GM12878 (cell line): ENCODE results near the gene PAIP2. TPM values are rescaled to one million over a fixed set of nuclear protein-coding genes. Genes with fewer than 3 reads are reported as not detected.

Source experiments
- ATAC-seq: fragments of 200-7000 bp; cut with Tn5 transposase; 3 replicates; pipeline ENCODE4 v1.9.1; 2020; ENCODE audit warnings: mild to moderate bottlenecking, moderate library complexity
- BruUV-seq: library from RNA; stranded (reverse); fragments of 400-500 nt; replicated peaks from 2 replicates; lab custom pipeline; 2021; lab: Mats Ljungman, UMichigan
- CTCF ChIA-PET: fragments of 300-600 bp; sonication (Branson Sonifier 250); formaldehyde crosslinking; extraction: SDS; loops from one replicate; lab custom pipeline; 2021; ENCODE audit warnings: inconsistent platforms; lab: Yijun Ruan, JAX
- POLR2A ChIA-PET: fragments of 350-600 bp; formaldehyde crosslinking; extraction: SDS; loops from one replicate; lab custom pipeline; 2021; ENCODE audit warnings: inconsistent platforms; lab: Charles Lee
- RAD21 ChIA-PET: fragments of 300-600 bp; sonication (Branson Sonifier 250); formaldehyde crosslinking; loops from one replicate; lab custom pipeline; 2023; ENCODE audit warnings: antibody characterized with exemption; ENCODE audit not compliant: unreplicated experiment; lab: Charles Lee
- SMC1A ChIA-PET: fragments of 300-600 bp; sonication (Branson Sonifier 250); formaldehyde crosslinking; loops from one replicate; lab custom pipeline; 2023; ENCODE audit not compliant: unreplicated experiment, uncharacterized antibody; lab: Charles Lee
- DNase-seq: peaks from one replicate; pipeline ENCODE4 v3.0.0-alpha.2; 2011; ENCODE audit warnings: low read depth, low spot score
- FAIRE-seq: peaks from 3 replicates; lab custom pipeline; 2011; peaks lifted over from hg19 to GRCh38; lab: Jason Lieb, UNC
- H2AFZ ChIP-seq: 2 replicates; pipeline ENCODE4 v1.6.0; 2011; ENCODE audit warnings: low read depth, low read length, control low read depth; ENCODE audit not compliant: control insufficient read depth
- H3K27ac ChIP-seq: 2 replicates; pipeline ENCODE4 v1.5.1; 2011; ENCODE audit warnings: control low read depth; ENCODE audit not compliant: control insufficient read depth, insufficient read depth
- H3K27me3 ChIP-seq, 2 experiments: replicated peaks in 1 of 2; 2 replicates each; pipeline versions ENCODE4 v1.6.0 to v1.6.1; 2011; ENCODE audit warnings: low read length in 1 of 2; ENCODE audit not compliant: control insufficient read depth in 2 of 2, insufficient read depth in 2 of 2
- H3K36me3 ChIP-seq, 2 experiments: 2 replicates each; pipeline ENCODE4 v1.5.1; 2011; ENCODE audit warnings: low read length in 1 of 2; ENCODE audit not compliant: control insufficient read depth in 2 of 2, insufficient read depth in 2 of 2
- H3K4me1 ChIP-seq: 2 replicates; pipeline ENCODE4 v1.6.1; 2011; ENCODE audit warnings: mild to moderate bottlenecking, low read length, moderate library complexity, mixed read lengths; ENCODE audit not compliant: control insufficient read depth, insufficient read depth
- H3K4me2 ChIP-seq: 2 replicates; pipeline ENCODE4 v1.6.0; 2011; ENCODE audit warnings: control low read depth; ENCODE audit not compliant: control insufficient read depth, insufficient read depth
- H3K4me3 ChIP-seq: fragments of 200-600 bp; sonication (generic); 2 replicates; pipeline ENCODE4 v1.5.1; 2016
- H3K79me2 ChIP-seq: 2 replicates; pipeline ENCODE4 v1.6.0; 2011; ENCODE audit warnings: low read length; ENCODE audit not compliant: control insufficient read depth, insufficient read depth
- H3K9ac ChIP-seq: 2 replicates; pipeline ENCODE4 v1.8.0; 2011; ENCODE audit warnings: low read length, control low read depth, mixed read lengths; ENCODE audit not compliant: control insufficient read depth, insufficient read depth
- H3K9me3 ChIP-seq: replicated peaks from 3 replicates; pipeline ENCODE4 v1.5.1; 2011; ENCODE audit warnings: mild to moderate bottlenecking, low read length; ENCODE audit not compliant: control insufficient read depth, insufficient read depth
- H4K20me1 ChIP-seq: 2 replicates; pipeline ENCODE4 v1.6.0; 2011; ENCODE audit not compliant: control insufficient read depth, insufficient read depth
- CHD2 ChIP-seq: IDR thresholded peaks from 2 replicates; pipeline ENCODE4 v1.6.1; 2011; ENCODE audit warnings: low read depth, low read length, improper control_type of control experiment, borderline replicate concordance
- EP300 ChIP-seq, 2 experiments: fragments of 150-350 bp in 1 of 2; IDR thresholded peaks; 2 replicates each; pipeline ENCODE4 v1.6.1; 2011 to 2012; ENCODE audit warnings: low read depth in 2 of 2, low read length in 2 of 2, borderline replicate concordance in 1 of 2, improper control_type of control experiment in 1 of 2, inconsistent platforms in 1 of 2; ENCODE audit not compliant: control insufficient read depth in 1 of 2
- MLLT1 ChIP-seq: fragments of 450-650 bp; IDR thresholded peaks from 2 replicates; pipeline ENCODE4 v1.6.1; 2016; ENCODE audit warnings: mild to moderate bottlenecking
- RB1 ChIP-seq: fragments of 450-650 bp; formaldehyde crosslinking; IDR thresholded peaks from 2 replicates; pipeline ENCODE4 v1.6.1; 2017; ENCODE audit warnings: mild to moderate bottlenecking, borderline replicate concordance
- RFX5 ChIP-seq: IDR thresholded peaks from 2 replicates; pipeline ENCODE4 v1.6.1; 2011; ENCODE audit warnings: low read depth, low read length, improper control_type of control experiment
- RUNX3 ChIP-seq: IDR thresholded peaks from 2 replicates; pipeline ENCODE4 v1.6.1; 2012; ENCODE audit warnings: low read length, inconsistent platforms
- USF1 ChIP-seq: IDR thresholded peaks from 2 replicates; pipeline ENCODE4 v1.6.1; 2011; ENCODE audit warnings: borderline replicate concordance, low read depth, mild to moderate bottlenecking, moderate library complexity, mixed read lengths, low read length; ENCODE audit not compliant: insufficient read depth; ENCODE audit errors: extremely low read length
- WGBS: methylation state at CpG from one replicate; pipeline ENCODE4 v1.1.6; 2016; ENCODE audit warnings: low lambda C conversion rate; ENCODE audit not compliant: insufficient replicate concordance, insufficient coverage; ENCODE audit errors: missing lambda C conversion rate; 5-methylcytosine and 5-hydroxymethylcytosine counted together
- in situ Hi-C: fragments of 300-500 bp; cut with MboI; formaldehyde crosslinking; loops from 9 replicates; pipeline ENCODE4 v1.14.3; 2018; ENCODE audit warnings: mixed read lengths
- intact Hi-C: fragments of 100-400 bp; cut with micrococcal nuclease; formaldehyde crosslinking; loops from one replicate; pipeline ENCODE4 v1.14.2; 2022; ENCODE audit not compliant: unreplicated experiment
- polyA plus RNA-seq, 11 experiments: library from polyadenylated mRNA; depleted of rRNA in 4 of 11; unstranded in 6 of 11; stranded (reverse) in 5 of 11; fragments of >200 nt; fragmentation: Nextera tagmentation in 4 of 11; fragmentation: Illumina TruSeq in 1 of 11; extraction: Ambion mirVana in 4 of 11; extraction: Trizol in 1 of 11; gene quantifications; 1 replicate in 1 of 11; 2 replicates in 10 of 11; pipeline versions ENCODE4 v1.2.1 to v1.2.3, GENCODE V29; 2011 to 2016; ENCODE audit warnings: inconsistent platforms in 2 of 11, missing spikeins in 2 of 11, low read depth in 1 of 11
- total RNA-seq, 4 experiments: library from RNA; depleted of rRNA in 3 of 4; stranded (reverse); fragments of >200 nt in 3 of 4; fragmentation: Illumina TruSeq in 1 of 4; extraction: Trizol in 1 of 4; gene quantifications; 2 replicates each; pipeline versions ENCODE4 v1.2.1 to v1.2.3, GENCODE V29; 2013 to 2021

Gene PAIP2
- total and polyA plus RNA-seq, 10 of the 15 experiments (the other 5 are each of a cell fraction or from before 2014, with no cell fraction given) = 49.9 to 154 (median 102) TPM

- ATAC-seq = no peak
- no peak overlapping the region for H3K4me3 ChIP-seq
- CTCF ChIA-PET = interaction anchor here (1.0 to 9.5 kb wide), 2 partner anchors 98 to 346 kb away, joined by 3 to 491 read pairs; no protein-coding TSS in a partner anchor
- intact Hi-C loops = no loop called here
- TF ChIP-seq EP300 (IDR thresholded peaks at IDR 0.05; ENCODE audit: borderline replicate concordance in 1 of 2, control insufficient read depth in 1 of 2, low read depth in 2 of 2, low read length in 2 of 2) (no peak), RFX5 (no peak), USF1 (no peak), RUNX3 (no peak), RB1 (no peak), MLLT1 (no peak), CHD2 (no peak)
- TF ChIP-seq, all 136 proteins: peak for 0
- ChIA-PET RAD21 (interaction anchor here (1.4 to 9.2 kb wide), 3 partner anchors 96 to 166 kb away, joined by 4 to 241 read pairs (median 19); no protein-coding TSS in a partner anchor), SMC1A (interaction anchor here (0.9 to 4.4 kb wide), 5 partner anchors 8 to 98 kb away, joined by 3 to 105 read pairs (median 3); no protein-coding TSS in a partner anchor), POLR2A (interaction anchor here (0.7 to 3.4 kb wide), 3 partner anchors 10 to 21 kb away, joined by 3 to 14 read pairs (median 5); partner anchors contain the start of genes DNAJC18 and SPATA24)
- 96% methylated on average over 4 of the region's 4 CpGs for WGBS
- no peaks in the 10 kb centered on the region for H3K79me2 ChIP-seq
- H4K20me1 ChIP-seq = no peaks in the 10 kb centered on the region
- no peak overlapping the region for H3K27ac ChIP-seq
- in situ Hi-C loops = no loop called here
- no TSS peak for BruUV-seq
- H3K27me3 ChIP-seq = no peaks in the 10 kb centered on the region
- DNase-seq (no peak), FAIRE-seq (no peak)
- H3K9me3 ChIP-seq = no peaks in the 10 kb centered on the region
- H3K36me3 ChIP-seq = peaks cover 0 to 3% of the 10 kb centered on the region in 2 experiments; a peak in 1 of 4 replicates
- peaks cover 21% of the 10 kb centered on the region for H3K4me1 ChIP-seq
- no peak overlapping the region for H3K9ac ChIP-seq
- H3K4me2 ChIP-seq = no peak overlapping the region
- H2AFZ ChIP-seq = no peak overlapping the region
Observed at GRCh38 chr5:139417214-139417613, 75.6 kb downstream of the PAIP2 start.
